HepG2 (cell line): Measurements from ENCODE around the gene JAGN1. TPM values are rescaled to one million over a fixed set of nuclear protein-coding genes. Genes with fewer than 3 reads are reported as not detected.

ENCODE experiments used
- CBFB ChIP-seq: sonication (generic); formaldehyde crosslinking; IDR thresholded peaks from 2 replicates; pipeline ENCODE4 v1.4.0; 2020; ENCODE audit warnings: missing genetic modification reagents
- GABPB1 ChIP-seq: IDR thresholded peaks from 2 replicates; pipeline ENCODE4 v1.6.1; 2016; ENCODE audit warnings: mild to moderate bottlenecking, missing genetic modification reagents, moderate library complexity, missing compliant biosample characterization
- MAZ ChIP-seq, 2 experiments: sonication (generic) in 1 of 2; formaldehyde crosslinking in 1 of 2; IDR thresholded peaks; 2 replicates each; pipeline versions ENCODE4 v1.5.0 to v1.6.1; 2012 to 2020; ENCODE audit warnings: low read depth in 2 of 2, mild to moderate bottlenecking in 2 of 2, borderline replicate concordance in 1 of 2, improper control_type of control experiment in 1 of 2, low read length in 1 of 2, missing genetic modification reagents in 1 of 2, moderate library complexity in 1 of 2
- MZF1 ChIP-seq: sonication (generic); formaldehyde crosslinking; IDR thresholded peaks from 2 replicates; pipeline ENCODE4 v1.8.1; 2023; ENCODE audit warnings: mild to moderate bottlenecking, missing genetic modification reagents, borderline replicate concordance
- POGK ChIP-seq: sonication (generic); formaldehyde crosslinking; conservative IDR thresholded peaks from 2 replicates; pipeline ENCODE4 v1.8.0; 2022; ENCODE audit warnings: mild to moderate bottlenecking, moderate library complexity, missing genetic modification reagents
- SIN3A ChIP-seq: IDR thresholded peaks from 2 replicates; pipeline ENCODE4 v1.6.1; 2011; ENCODE audit warnings: low read depth, mild to moderate bottlenecking, control low read depth, low read length, borderline replicate concordance
- SIN3B ChIP-seq: fragments of 150-350 bp; IDR thresholded peaks from 2 replicates; pipeline ENCODE4 v1.6.1; 2014; ENCODE audit warnings: low read length
- SNAPC5 ChIP-seq: sonication (generic); formaldehyde crosslinking; IDR thresholded peaks from 2 replicates; pipeline ENCODE4 v1.8.1; 2023; ENCODE audit warnings: mild to moderate bottlenecking, missing genetic modification reagents, borderline replicate concordance
- STAT5B ChIP-seq: sonication (generic); formaldehyde crosslinking; IDR thresholded peaks from 2 replicates; pipeline ENCODE4 v1.4.0; 2020; ENCODE audit warnings: missing genetic modification reagents
- UBTF ChIP-seq: sonication (generic); formaldehyde crosslinking; IDR thresholded peaks from 2 replicates; pipeline ENCODE4 v1.4.0; 2020; ENCODE audit warnings: mild to moderate bottlenecking, missing genetic modification reagents
- ZBTB8A ChIP-seq: sonication (generic); formaldehyde crosslinking; IDR thresholded peaks from 2 replicates; pipeline ENCODE4 v1.4.0; 2020; ENCODE audit warnings: mild to moderate bottlenecking, low read depth, missing genetic modification reagents, borderline replicate concordance
- ZHX2 ChIP-seq, 2 experiments: sonication (generic) in 1 of 2; formaldehyde crosslinking in 1 of 2; IDR thresholded peaks; 2 replicates each; pipeline versions ENCODE4 v1.6.1 to v1.9.0; 2014 to 2022; ENCODE audit warnings: antibody characterized with exemption in 1 of 2, borderline replicate concordance in 1 of 2, inconsistent platforms in 1 of 2, low read depth in 1 of 2, missing genetic modification reagents in 1 of 2
- ZNF317 ChIP-seq: sonication (generic); formaldehyde crosslinking; IDR thresholded peaks from 2 replicates; pipeline ENCODE4 v1.5.0; 2020; ENCODE audit warnings: mild to moderate bottlenecking, missing genetic modification reagents
- ZNF430 ChIP-seq: sonication (generic); formaldehyde crosslinking; IDR thresholded peaks from 2 replicates; pipeline ENCODE4 v1.9.0; 2021; ENCODE audit warnings: mild to moderate bottlenecking, missing genetic modification reagents
- ZNF530 ChIP-seq: sonication (generic); formaldehyde crosslinking; IDR thresholded peaks from 2 replicates; pipeline ENCODE4 v1.5.0; 2020; ENCODE audit warnings: low read depth, mild to moderate bottlenecking, missing genetic modification reagents
- ZNF644 ChIP-seq: IDR thresholded peaks from 2 replicates; pipeline ENCODE4 v1.6.1; 2016; ENCODE audit warnings: low read depth
- ZNF724P ChIP-seq: sonication (generic); formaldehyde crosslinking; IDR thresholded peaks from 2 replicates; pipeline ENCODE4 v1.8.0; 2022; ENCODE audit warnings: missing genetic modification reagents, borderline replicate concordance
- ZZZ3 ChIP-seq: sonication (generic); formaldehyde crosslinking; IDR thresholded peaks from 2 replicates; pipeline ENCODE4 v1.4.0; 2020; ENCODE audit warnings: missing genetic modification reagents, mild to moderate bottlenecking, borderline replicate concordance
- polyA plus RNA-seq, 8 experiments: library from polyadenylated mRNA; depleted of rRNA in 3 of 8; stranded (reverse) in 7 of 8; unstranded in 1 of 8; fragments of >200 nt; fragmentation: Illumina TruSeq in 4 of 8; extraction: Trizol in 4 of 8; gene quantifications; 2 replicates each; pipeline versions ENCODE4 v1.2.1 to v1.2.3, GENCODE V29; 2011 to 2016; ENCODE audit warnings: low read depth in 4 of 8, missing spikeins in 1 of 8, mixed read lengths in 1 of 8; ENCODE audit not compliant: insufficient read depth in 1 of 8
- total RNA-seq, 5 experiments: library from RNA; depleted of rRNA; stranded (reverse); fragments of >200 nt; fragmentation: Illumina TruSeq; extraction: Trizol; gene quantifications; 2 replicates each; pipeline ENCODE4 v1.2.3, GENCODE V29; 2016; ENCODE audit warnings: low read depth in 1 of 5

JAGN1 gene
- total and polyA plus RNA-seq, 2 of the 13 experiments (the other 11 are each of a cell fraction or from before 2014, with no cell fraction given), result 49.9 to 50.9 TPM

- TF ChIP-seq UBTF (CRISPR knock-in tag) (no peak), ZZZ3 (CRISPR knock-in tag) (no peak), SIN3A (no peak), POGK (CRISPR knock-in tag) (no peak; the same call in 1 of the 2 replicates), CBFB (CRISPR knock-in tag) (no peak), SNAPC5 (CRISPR knock-in tag) (no peak), ZNF530 (CRISPR knock-in tag) (no peak), STAT5B (CRISPR knock-in tag) (no peak), ZNF644 (CRISPR knock-in tag) (peak; percentile 41; the same call in 1 of the 2 replicates), ZNF317 (CRISPR knock-in tag) (no peak), ZBTB8A (CRISPR knock-in tag) (no peak), ZHX2 (IDR thresholded peaks at IDR 0.05; ENCODE audit: low read depth) (no peak), ZHX2 (CRISPR knock-in tag; IDR thresholded peaks at IDR 0.05; ENCODE audit: borderline replicate concordance) (no peak), SIN3B (no peak), MZF1 (no peak), ZNF430 (CRISPR knock-in tag) (no peak), GABPB1 (CRISPR knock-in tag) (peak; percentile 58), ZNF724P (CRISPR knock-in tag) (no peak), MAZ (IDR thresholded peaks at IDR 0.05; ENCODE audit: borderline replicate concordance, low read depth, low read length) (no peak), MAZ (CRISPR knock-in tag; IDR thresholded peaks at IDR 0.05; ENCODE audit: low read depth) (no peak)
These were observed 11.6 kb downstream of the JAGN1 start (continued) for GRCh38 chr3:9901967-9902366.
